Cardiac muscle cell (in vitro differentiated cells and primary cell): ENCODE results near the gene MACROD1. TPM values are rescaled to one million over a fixed set of nuclear protein-coding genes. Genes with fewer than 3 reads are reported as not detected.
A peak's percentile ranks its signal among the peaks of the same experiment; 100 is the strongest.

Experiments used
- DNase-seq, 2 donors: peaks; one replicate each; pipeline versions ENCODE4 v3.0.0 to v3.0.0-alpha.2; 2010 to 2017; ENCODE audit warnings: low read depth in 1 of 2, low spot score in 1 of 2
- H3K27ac ChIP-seq: fragments of 200-600 bp; sonication (generic); 2 replicates; pipeline ENCODE4 v1.5.1; 2016
- H3K27me3 ChIP-seq: fragments of 200-600 bp; sonication (generic); 2 replicates; pipeline ENCODE4 v1.6.0; 2016; ENCODE audit warnings: control low read depth
- H3K36me3 ChIP-seq: fragments of 200-600 bp; sonication (generic); 2 replicates; pipeline ENCODE4 v1.5.1; 2016; ENCODE audit warnings: control low read depth
- H3K4me1 ChIP-seq: fragments of 200-600 bp; sonication (generic); 2 replicates; pipeline ENCODE4 v1.8.1; 2017; ENCODE audit warnings: low read depth, mild to moderate bottlenecking, mixed run types
- H3K4me3 ChIP-seq: fragments of 200-600 bp; sonication (generic); 2 replicates; pipeline ENCODE4 v1.5.1; 2016; ENCODE audit warnings: mild to moderate bottlenecking
- H3K9me3 ChIP-seq: fragments of 200-600 bp; sonication (generic); 2 replicates; pipeline ENCODE4 v1.5.1; 2017; ENCODE audit warnings: low read depth, mild to moderate bottlenecking, control low read depth
- CTCF ChIP-seq: IDR thresholded peaks from 2 replicates; pipeline ENCODE4 v1.5.1; 2012; ENCODE audit warnings: low read depth, mild to moderate bottlenecking, low read length
- polyA plus RNA-seq: library from polyadenylated mRNA; unstranded; fragments of >200 nt; fragmentation: Nextera tagmentation; extraction: Ambion mirVana; gene quantifications from 2 replicates; pipeline ENCODE4 v1.2.1, GENCODE V29; 2016
- total RNA-seq: library from RNA; depleted of rRNA; stranded (reverse); fragments of >200 nt; gene quantifications from 2 replicates; pipeline ENCODE4 v1.2.3, GENCODE V29; 2016

MACROD1 gene
- total and polyA plus RNA-seq, 2 experiments from 2014 or later = 134 to 156 TPM

- peaks cover 56% of the 10 kb centered on the region for H3K27me3 ChIP-seq
- no peaks in the 10 kb centered on the region for H3K9me3 ChIP-seq
- peaks cover 10% of the 10 kb centered on the region for H3K4me1 ChIP-seq
- DNase-seq = no peak
- H3K36me3 ChIP-seq = no peaks in the 10 kb centered on the region
- H3K27ac ChIP-seq = no peak overlapping the region
- no peak for TF ChIP-seq CTCF
- no peak overlapping the region for H3K4me3 ChIP-seq
Measured at GRCh38 chr11:64038500-64038899, 127.4 kb downstream of the MACROD1 start.

- H3K4me1 ChIP-seq = peaks cover 10% of the 10 kb centered on the region
- H3K27me3 ChIP-seq = peaks cover 63% of the 10 kb centered on the region
Measured at GRCh38 chr11:64037027-64037634, 128.8 kb downstream of the MACROD1 start.

GRCh38 chr11:64036087-64037026, 129.6 kb downstream of the MACROD1 start:
- Histone ChIP-seq H3K4me1 (peaks cover 10% of the 10 kb centered on the region), H3K4me3 (peak overlapping the region; percentile 41), H3K9me3 (no peaks in the 10 kb centered on the region), H3K36me3 (no peaks in the 10 kb centered on the region), H3K27me3 (peaks cover 63% of the 10 kb centered on the region), H3K27ac (no peak overlapping the region)
- peak; percentile 19 for TF ChIP-seq CTCF
- DNase-seq = peak; percentile 40 to 54

More at GRCh38 chr11:64037027-64037634, 128.8 kb downstream of the MACROD1 start:
- no peak overlapping the region for H3K27ac ChIP-seq
- no peak overlapping the region for H3K4me3 ChIP-seq
- H3K36me3 ChIP-seq = no peaks in the 10 kb centered on the region
- peak in 1 of 2 donors; percentile 38 for DNase-seq
- no peak for TF ChIP-seq CTCF
- no peaks in the 10 kb centered on the region for H3K9me3 ChIP-seq

GRCh38 chr11:64035576-64035975, 130.3 kb downstream of the MACROD1 start, which contains the start of gene FLRT1:
Gene FLRT1 (plus strand): TSS chr11:64035931. CDS start chr11:64116268, 80,337 bp downstream.
- Histone ChIP-seq H3K36me3 (no peaks in the 10 kb centered on the region), H3K9me3 (no peaks in the 10 kb centered on the region), H3K27me3 (peaks cover 63% of the 10 kb centered on the region), H3K4me1 (peaks cover 10% of the 10 kb centered on the region), H3K27ac (no peak within 1 kb of the TSS), H3K4me3 (peak within 1 kb of the TSS; percentile 41)
- TF ChIP-seq CTCF = no peak
- peak in 1 of 2 donors; percentile 41 for DNase-seq

GRCh38 chr11:64035081-64035524, 130.8 kb downstream of the MACROD1 start:
- peaks cover 63% of the 10 kb centered on the region for H3K27me3 ChIP-seq

More at GRCh38 chr11:64035081-64035524, 130.8 kb downstream of the MACROD1 start:
- TF ChIP-seq CTCF = no peak
- H3K9me3 ChIP-seq = no peaks in the 10 kb centered on the region
- H3K36me3 ChIP-seq = no peaks in the 10 kb centered on the region
- peak overlapping the region; percentile 17 for H3K4me3 ChIP-seq
- DNase-seq = no peak
- H3K27ac ChIP-seq = no peak overlapping the region
- H3K4me1 ChIP-seq = peaks cover 10% of the 10 kb centered on the region
